ENCODE results near the gene DMD.

DMD gene

DNA sequence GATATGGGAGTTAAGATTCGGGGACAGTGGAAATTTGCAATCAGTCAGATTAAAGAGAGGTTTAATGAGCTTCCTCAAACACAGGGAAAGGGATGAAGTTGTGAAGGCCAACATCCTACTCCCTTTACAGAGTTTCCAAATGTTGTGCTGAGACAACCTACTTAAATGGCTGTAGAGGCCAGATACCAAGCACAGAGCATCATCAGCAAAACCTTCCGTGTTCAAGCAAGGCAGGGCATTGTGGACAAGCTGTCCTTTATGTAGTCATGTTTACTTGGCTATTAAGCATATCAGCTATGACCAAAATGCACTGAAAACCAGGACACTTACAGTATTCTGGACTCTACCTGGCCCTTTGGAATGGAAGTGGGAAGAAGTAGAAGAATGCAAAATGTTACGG is 197.3 kb downstream of the DMD start:
- DNase-seq, result no peak

DNA sequence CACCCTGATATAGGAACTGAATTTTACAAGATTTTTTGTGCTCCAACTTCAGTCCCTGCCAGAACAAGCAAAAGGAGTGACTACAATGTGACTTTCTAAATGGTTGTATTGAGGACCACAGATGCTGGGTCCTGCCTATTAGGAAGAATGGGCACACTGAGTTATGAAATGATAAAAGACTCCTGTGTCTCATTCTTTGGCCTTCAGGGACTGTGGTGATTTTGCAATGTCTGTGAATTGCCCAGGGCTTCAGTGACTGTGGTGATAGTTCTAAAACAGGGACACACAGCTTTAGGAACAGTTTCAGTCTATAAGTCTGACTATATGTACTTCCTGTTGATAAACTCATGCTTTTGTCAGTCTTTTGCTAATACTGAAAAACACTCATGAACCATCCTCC is 210.2 kb downstream of the DMD start:
- DNase-seq, result no peak

DNA sequence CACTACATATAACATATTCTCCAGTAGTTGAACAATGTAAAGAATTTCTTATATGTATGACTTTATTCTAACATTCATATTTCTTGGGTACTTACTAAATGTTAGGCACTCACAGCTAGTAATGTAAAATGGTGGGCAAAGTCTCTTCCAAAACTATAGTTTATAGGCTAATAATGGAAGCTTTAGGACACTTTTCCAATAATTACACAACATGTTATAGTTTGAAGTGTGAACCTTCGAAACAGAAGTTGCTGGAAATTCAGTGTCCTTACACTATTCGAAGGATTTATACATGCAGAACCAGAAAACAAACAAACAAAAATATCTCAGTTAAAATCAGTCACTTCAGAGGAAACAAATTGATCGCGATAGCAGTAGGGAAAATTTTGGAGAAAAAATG is 212.6 kb downstream of the DMD start:
- DNase-seq, result no peak

DNA sequence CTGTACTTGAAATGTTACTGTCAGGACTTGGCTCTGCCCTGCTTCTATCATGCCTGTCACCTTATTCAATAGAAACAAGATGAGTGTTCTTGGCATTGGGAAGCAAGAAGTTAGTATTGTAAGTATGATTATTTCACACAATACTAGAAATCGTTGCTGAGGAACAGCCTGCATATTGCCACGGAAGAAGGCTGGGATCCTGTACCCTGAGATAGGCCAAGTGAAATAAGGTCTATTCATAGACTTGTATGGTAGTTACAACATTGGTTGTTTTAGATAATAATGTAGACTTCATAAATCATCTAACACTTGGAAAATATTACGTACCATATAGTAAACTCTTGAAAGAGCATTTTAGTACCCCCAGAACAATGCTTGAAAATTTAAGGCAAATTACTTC is 215.9 kb downstream of the DMD start:
- no peak for DNase-seq

DNA sequence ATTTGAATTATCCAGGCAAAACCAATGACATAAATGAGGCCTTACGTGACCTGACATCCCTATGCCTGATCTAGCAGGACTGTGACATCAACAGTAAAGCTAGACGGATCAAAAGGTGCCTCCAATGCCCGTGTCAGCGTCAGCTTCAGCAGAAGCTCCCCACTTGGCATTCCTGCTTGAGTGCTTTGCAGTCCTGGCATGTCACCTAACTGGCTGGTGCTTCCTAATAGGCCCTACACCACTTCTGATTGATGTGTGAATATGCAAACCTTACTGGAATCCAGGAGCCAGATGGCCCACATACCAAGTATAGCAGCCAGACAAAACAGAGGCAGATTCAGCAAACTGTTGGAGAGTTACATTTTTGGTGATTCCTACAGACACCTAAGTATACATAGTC is 224.2 kb downstream of the DMD start:
- DNase-seq, result no peak

DNA sequence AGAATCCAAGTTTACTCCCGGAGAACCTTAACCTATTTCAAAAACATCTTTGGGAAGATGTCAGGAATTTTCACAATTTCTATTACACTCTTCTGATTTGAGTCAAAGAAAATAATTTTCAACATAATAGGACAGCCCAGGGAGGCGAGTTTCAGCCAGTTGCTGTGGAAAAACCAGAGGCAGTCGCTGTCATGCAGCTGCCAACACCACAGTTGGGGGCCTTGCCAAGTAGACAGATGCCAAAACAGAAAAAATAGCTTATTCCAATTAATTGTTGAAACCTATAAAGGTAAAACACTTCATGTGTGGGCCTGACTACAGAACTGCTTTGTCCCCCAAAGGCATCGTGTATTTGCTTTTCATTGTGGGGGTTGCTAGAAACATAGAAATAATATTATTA is 225.8 kb downstream of the DMD start:
- no peak for DNase-seq

DNA sequence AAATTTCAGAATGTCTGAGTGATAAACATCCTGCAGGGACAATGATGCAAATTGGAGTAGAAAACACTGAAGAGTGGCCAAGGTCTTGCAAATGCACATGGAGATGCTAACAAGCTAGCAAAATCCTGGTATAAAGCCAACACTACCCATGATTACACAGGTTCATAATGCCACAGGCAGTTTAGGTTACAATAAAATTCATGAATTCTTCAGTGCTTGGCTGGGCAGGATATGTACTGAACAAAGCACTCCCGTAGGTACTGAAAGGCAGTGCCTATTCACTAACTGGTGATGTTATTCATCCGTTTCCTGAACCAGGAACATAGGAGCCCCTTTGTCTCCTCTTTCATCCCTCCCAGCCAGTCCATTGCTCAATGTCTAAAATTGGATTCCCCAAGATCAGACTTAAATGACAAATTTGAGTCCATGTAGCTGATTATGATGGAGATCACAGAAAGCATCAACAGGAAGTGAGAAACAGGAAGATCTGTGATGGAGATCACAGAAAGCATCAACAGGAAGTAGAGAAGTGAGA is 244.5 kb downstream of the DMD start:
- no peak for DNase-seq

DNA sequence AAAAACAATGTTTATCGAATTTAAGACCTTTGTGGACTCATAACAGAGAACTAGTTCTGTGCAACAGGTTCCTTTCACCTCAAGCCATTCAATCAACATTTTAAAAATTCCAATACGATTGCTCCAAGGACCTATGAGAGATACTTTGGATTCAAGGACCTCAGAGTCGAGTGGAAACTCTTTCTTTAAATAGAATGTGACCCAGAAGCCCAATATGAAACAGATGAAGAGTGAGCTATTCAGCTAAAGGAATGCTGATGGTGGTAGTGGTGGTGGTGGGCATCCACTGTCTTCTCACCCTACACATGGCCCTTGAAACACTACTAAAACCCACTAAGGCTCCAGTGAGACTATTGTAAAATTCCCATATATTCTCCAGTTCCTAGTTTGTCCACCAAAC is 257.2 kb downstream of the DMD start:
- DNase-seq, result no peak

DNA sequence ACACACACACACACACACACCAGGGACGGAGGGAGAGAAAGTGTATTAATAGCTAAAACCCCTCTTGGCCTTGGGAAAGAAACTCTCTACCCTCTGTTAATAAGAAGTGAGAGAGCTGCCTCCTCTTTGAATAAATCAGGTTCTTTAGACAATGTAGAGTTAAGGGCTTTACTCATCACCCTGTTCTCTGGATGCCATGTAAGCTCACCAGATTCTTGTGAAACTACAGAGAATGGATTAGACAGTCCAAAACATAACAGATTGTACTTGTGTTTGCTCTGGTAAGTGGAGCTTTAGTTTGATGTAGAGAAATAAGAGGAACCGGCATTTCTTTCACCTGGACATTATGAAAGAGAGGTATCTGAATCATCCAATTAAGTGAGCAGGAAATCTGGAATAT is 263.2 kb downstream of the DMD start:
- DNase-seq, result no peak

DNA sequence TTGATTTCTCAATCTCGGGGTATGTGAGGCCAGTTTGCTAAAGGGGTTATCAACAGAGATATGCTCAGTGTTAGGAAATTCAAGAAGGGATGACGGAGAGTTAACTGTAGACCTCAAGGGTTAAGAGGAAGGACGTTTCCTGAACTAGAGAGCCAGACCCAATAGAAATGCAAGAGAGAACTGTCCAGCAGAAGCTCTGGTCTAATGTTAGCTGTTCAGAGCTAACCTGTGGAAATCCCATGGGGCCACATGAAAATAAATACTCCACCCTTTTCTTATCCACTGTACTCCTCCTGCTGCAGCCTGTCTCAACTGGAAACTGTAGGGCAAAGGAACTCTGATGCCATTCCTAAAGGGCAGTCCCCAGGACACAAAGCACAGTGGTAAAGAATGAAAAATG is 274.3 kb downstream of the DMD start:
- DNase-seq, result no peak

DNA sequence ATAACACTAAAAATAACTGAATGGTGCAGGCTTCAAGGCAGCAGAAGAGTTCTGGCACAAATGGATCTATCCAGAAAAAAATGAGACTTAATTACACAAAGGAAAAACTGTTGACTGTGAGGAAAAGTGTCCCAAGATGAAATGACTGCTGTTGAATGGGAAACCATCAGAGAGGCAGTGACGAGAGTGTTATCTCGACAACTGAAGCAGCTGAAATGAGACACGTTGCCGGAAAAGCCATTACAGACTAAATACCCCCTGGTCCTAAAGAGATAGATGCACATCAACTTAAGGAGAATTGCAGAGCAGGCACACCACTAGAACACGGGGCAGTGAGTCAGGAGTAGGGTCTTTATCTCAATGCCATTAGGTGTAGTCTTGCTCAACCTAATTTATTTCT is 277.8 kb downstream of the DMD start:
- DNase-seq, result no peak

DNA sequence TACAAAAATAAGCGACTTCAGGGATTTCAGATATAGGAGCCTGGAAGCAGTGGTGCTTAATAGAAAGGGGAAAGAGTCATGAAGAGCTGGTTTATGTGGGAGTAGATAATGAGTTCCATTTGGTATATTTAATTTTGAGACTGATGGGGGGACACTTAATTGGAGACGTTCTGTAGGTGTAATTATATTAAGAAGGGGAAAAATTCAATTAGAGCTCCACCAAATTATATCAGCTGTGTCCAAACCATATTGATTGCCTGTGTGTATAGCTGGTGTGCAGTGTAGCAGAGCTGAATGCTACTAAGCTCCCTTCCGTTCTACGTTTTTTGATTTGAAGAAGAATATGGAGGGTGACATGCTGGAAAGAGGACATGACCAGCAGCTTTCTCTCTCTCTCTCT is 282.3 kb downstream of the DMD start:
- DNase-seq, result no peak

DNA sequence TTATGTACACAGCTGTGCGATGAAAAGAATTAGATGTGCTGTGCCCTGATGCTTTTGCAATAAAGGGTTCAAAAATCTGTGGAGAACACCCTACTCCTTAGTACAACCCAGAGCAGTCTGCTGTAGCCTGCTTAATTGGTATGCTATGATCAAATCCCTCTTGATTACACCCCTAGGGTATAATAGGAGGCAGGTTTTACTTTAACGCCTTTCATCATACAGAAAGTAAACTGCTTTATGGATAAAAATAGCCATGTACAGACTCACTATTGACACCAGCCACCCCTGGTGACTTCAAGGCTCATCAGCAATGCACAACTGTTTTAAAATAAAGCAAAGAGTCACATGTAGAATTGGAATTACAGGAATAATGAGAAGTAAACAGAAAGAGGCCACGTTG is 315.3 kb downstream of the DMD start:
- DNase-seq, result no peak

DNA sequence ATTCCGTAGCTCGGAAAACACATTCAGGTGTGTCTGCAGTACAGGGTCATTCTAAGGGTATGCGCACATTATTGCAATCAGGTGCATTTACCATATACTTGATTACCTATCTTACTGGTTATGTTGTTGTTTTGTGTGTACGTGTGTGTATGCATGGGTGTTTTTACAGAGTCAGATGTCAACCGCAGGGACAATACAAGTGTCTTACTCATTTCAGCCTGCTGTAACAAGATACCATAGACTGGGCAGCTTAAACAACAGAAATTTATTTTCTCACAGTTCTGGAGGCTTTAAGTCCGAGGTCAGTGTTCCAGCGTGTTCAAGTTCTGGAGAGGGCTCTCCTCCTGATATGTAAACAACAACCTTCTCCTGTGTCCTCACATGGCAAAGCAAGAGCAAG is 316.7 kb downstream of the DMD start:
- DNase-seq, result no peak

DNA sequence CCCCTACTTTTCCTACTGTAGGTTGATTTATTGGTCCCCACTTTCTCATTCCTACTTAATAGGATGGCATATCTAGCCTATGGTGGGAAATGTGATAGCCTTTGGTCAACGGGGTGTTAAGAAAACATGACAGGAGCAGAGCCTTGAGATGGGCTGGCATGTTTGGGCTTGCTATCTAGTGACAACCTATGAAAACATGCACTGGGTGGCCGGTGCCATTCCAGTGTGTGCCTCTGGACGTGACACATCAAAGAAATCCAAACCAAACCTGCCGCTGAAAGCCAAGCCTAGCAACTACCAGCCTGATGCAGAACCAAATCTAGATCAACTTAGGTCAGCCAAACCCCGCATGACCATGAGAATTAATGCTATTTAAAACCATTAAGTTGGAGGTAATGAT is 317.6 kb downstream of the DMD start:
- DNase-seq, result no peak

DNA sequence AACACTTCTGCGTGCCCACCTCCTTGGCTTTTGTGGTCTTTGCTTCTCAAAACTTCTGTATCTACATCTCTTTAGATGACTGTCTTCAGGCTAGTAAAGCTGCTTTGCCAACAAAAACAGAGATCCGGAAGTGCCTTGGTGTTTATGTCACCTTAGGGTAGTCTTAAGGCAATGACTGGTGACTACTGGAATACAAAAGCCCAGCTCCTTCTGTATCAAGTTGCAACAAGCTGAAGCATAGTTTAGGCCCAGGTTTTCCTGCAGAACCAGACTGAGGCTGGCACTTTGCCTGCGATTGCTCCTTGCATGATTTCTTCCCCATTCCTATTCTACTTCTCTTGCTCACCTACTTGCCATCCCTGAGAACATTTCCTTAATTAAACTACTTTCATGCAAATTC is 333.8 kb downstream of the DMD start:
- no peak for DNase-seq

DNA sequence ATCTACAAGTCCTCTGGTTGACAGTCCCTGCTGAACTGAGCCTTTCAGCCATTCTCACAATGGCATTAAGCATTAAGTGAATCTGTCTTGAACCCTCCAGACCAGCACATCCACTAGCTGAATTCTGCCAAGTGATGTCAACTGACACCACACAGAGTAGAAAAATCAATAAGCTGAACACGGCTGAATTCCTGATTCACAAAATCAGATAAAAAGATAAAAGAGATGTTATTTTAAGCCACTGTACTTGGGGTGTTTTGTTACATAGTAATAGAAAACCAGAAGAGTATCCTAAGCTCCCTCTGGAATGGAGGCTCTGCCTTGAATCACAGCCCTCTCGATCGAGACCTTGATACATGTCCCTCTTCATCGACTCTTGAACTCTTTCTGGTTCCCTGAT is 336.5 kb downstream of the DMD start:
- DNase-seq, result no peak

DNA sequence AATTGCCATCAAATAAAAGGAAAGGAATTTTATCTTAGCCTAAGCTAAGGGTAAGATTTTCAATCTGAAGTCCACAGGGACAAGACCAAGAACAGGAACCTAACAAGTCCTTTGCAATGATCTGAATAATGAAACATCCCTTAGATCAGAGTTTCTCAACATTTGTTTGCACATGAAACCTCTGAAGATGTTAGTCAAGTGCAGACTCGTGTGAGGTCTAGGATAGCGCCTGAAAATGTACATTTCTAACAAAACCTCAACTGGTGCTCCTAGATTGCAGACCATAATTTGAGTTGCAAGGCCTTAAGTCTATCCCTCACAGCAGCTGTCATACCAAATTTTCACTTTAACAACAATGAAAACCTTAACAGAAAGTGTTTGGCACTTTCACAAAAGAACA is 337.6 kb downstream of the DMD start:
- no peak for DNase-seq

DNA sequence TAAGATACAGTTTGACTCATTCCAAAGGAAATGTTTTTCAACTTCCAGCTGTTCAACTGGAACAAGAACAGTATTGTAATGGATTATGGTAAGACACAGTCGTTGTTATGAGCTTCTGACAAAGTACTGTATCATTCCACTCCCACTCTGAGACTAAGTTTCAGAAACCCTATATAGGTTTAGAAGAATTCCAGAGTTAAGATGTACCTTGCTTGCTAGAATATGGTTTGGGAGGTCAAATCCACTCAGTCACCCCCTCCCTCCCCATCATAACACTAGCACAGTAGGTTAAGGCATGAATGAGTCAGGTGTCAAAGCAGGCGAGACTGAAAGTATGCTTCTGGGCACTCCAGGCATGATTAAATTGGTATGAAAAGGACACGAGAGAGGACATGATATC is 339.7 kb downstream of the DMD start:
- DNase-seq, result no peak

DNA sequence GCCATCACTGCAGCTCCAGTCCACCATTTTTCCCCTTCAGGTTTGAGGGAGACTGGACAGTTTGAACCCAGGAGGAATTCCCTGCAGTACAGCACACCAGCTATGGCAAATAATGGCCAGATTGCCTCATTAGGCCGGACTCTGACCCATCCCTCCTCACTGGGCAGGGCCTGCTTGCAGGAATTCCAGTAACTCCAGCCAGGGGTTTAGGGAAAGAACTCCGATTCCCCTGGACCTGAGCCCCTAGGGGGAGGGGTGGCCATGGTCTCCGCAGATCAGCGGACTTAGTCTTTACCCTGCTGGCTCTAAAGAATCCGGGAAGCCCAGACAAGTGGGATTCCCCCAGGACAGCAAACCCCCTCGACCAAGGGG is 342.8 kb downstream of the DMD start:
- no peak for DNase-seq

DNA sequence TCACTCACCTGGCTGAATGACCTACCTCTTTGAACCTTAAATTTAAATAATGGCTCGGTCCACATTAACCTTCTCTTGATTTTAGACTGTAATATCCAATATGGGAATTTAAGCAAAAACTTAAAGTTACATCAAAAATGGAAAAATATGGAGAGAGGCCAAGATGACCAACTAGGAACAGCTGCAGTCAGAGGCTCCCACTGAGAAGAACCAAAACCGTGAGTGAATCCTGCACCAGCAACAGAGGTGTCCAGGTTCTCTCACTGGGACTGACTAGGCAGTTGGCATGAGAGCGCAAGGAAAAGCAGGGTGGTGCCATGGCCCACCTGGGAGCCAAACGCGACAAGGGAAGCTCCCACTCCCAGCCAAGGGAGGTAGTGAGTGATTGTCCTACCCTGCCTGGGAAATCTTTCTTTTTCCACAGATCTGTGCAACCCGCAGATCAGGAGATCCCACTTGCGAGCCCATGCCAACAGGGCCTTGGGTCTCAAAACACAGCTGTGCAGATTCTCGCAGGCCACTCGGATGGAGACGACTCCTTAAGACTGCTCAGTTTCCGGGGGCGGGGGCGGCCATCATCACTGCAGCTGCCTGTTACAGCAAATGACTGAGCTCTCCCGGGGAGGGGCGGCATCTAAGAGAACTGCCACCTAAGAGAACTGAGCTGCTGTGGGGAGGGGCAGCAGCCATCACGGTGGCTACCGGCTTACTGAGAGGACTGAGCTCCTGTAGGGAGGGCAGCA is 343.4 kb downstream of the DMD start:
- DNase-seq, result no peak

DNA sequence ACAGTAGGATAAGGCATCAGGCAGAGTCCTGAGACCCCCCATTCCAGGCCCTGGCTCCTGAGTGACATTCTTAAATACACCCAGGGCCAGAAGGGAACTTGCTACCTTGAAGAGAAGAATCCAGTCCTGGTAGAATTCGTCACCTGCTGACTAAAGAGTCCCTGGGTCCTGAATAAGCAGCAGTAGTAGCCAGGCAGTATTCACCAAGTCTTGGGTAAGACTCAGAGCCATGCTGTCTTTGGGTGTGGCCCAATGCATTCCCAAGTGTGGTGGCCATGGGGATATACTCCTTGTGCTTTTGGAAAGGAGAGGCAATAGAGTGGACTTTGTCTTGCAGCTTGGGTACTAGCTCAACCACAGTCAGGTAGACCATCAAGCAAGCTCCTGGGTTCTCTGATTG is 359.1 kb downstream of the DMD start:
- no peak for DNase-seq

DNA sequence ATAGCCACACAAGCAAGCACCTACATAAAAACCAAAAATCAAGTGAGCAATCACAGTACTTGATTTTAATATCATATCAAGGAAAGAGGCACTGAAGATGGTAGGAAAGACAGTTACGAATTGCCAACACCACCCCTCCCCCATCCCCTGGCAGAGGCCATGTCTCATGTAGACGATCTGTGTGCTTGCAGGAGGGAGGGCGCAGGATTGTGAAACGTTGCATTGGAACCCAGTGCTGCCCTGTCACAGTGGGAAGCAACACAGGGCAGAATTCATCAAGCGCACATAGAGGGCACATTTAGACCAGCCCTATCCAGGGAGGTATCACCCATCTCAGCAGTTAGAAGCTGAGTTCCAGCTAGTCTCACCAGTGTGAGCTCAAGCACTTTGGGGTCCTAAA is 359.8 kb downstream of the DMD start:
- DNase-seq, result no peak

DNA sequence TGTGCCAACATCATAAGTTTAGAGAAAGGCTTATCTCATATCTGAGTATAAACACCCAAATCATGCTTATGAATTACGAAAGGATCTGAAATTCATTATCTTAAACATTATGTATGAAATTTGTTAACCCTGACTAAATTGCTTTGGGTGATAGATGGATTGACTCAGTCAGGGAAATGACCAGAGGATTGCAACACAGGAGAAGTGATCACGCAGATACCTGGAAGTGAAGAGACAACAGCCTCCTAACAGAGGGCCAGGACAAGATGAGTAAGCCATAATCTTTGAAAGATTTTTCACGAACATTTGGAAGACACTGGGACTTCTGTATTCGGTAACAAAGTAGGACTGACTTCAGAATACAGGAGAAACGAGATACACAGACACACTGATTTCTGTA is 363.4 kb downstream of the DMD start:
- DNase-seq, result no peak

DNA sequence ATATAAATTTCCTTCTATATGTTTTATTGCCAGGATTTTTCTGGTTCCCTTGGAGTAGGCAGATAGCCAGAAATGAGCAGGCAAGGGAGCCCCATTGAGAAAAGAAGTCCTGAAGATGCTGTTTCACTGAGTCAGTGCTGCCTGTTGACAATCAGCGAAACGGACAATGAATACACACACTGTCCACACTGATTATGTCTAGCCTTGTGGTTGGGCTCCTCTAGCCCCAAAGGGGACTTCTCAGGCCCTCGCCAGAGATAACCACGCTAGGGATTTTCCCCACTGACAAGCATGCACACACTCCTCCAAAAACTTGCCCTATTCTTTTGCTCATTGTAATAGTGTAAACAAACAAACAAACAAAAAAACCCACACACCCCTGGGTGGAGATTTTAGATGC is 369.3 kb downstream of the DMD start:
- no peak for DNase-seq

DNA sequence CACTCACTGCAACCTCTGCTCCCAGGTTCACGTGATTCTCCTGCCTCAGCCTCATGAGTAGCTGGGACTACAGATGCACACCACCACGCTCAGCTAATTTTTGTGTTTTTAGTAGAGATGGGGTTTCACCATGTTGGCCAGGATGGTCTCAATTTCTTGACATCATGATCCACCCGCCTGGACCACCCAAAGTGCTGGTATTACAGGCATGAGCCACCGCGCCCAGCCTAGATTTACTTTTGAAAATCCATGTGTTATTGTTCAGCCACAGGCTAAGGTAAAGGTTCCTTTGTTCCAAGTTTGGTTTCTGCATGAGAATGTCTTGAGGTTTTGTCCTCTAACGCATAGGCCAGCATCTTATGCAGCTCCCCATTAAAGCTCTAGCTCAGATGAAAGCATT is 371.6 kb downstream of the DMD start:
- no peak for DNase-seq

All from activated CD4-positive, alpha-beta T cell treated with anti-CD3 and anti-CD28 coated beads for 4 hours (primary cell).